ENCODE results near the gene FNDC3A. TPM values are rescaled to one million over a fixed set of nuclear protein-coding genes. Genes with fewer than 3 reads are reported as not detected.

Gene FNDC3A
- 100 to 1,000 TPM in 1 of 4 donors, 10 to 100 TPM in 3; 31.3 to 129 (median 69.9) TPM for total RNA-seq

DNA sequence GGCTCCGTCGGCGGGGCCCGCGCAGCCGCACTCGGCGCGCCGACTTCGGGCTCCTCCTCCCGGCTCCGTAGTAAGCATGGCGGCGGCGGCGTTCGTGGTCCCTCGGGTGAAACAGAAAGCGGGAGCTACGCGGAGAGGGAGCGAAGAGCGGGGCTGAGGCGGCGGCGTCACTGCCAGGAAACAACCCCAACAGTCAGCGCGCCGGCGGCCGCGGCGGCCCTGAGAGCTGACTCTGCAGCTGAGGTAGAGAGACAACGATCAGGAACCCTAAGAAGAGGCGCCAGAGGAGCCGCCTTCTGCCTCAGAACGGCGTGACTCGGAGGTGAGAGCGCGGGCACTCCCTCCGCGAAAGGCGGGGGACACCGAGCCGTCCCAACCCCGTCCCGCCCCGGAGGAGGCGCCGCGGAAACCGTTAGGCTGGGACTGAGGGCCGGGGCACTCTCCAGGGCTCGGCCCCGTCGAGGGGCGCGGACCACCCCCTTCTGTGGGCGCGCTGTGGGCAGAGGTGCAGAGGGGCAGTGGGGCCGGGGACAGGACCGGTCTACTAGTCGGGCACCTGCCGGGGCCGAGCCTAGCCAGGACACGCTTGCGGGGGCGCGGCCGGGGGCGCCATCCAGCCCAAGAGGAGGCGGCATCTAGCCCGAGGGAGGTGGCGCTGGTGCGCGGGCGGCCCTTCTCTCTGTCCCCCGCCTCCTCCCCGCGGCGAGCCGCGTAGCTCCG lies at the start of gene FNDC3A:
Gene FNDC3A, plus strand, starts transcription at position 57 of the 720 bp plus-strand sequence. CDS start 30,279 bp downstream, outside the sequence.
- no peak for TF ChIP-seq CTCF (IDR thresholded peaks at IDR 0.05)
- TF ChIP-seq POLR2A (IDR thresholded peaks at IDR 0.05), result peak; percentile 60 to 61
- DNase-seq, result peak; percentile 80 to 85
- H3K4me1 ChIP-seq, result no peaks in the 10 kb centered on the region
- intact Hi-C loops (cut with DNase I; ENCODE audit: low total_unique reads), result no loop called here
- no peaks in the 10 kb centered on the region for H3K27me3 ChIP-seq
- peak within 1 kb of the TSS; percentile 99 to 100 for H3K27ac ChIP-seq
- H3K36me3 ChIP-seq, result no peaks in the 10 kb centered on the region
- no peaks in the 10 kb centered on the region for H3K9me3 ChIP-seq
- peak within 1 kb of the TSS; percentile 64 to 81 for H3K4me3 ChIP-seq

DNA sequence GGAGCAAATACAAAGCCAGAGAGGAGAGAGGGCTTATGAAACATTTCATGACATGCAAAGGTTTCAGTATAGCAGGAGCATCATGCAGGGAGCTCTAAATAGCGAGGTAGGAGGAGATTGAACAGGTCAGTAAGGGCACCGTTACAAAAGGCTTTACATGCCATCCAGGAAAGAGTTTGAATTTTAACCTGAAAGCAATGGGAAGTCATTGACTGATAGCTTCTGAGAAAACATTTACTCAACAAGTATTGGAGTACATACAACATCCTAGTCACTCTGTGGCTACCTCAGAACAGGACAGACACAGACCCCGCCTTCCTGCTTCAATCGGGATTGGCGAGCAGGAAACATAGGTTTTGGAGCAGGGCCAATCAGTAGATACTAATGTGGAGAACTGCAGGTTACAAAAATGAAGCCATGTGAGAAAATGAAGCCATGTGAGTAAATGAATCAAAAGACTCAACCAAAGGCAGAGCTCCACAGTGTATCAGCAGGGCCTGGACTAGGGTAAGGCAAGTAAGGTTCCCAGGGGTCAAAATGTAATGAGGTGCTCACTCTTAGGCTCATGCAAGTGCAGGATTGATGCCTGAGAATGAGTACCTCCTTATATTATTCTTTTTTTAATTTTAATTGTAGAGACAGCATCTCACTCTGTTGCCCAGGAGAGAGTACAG lies 46.8 kb upstream of the FNDC3A start:
- no peak for DNase-seq
- no peak for TF ChIP-seq POLR2A (IDR thresholded peaks at IDR 0.05)
- no peak for TF ChIP-seq CTCF (IDR thresholded peaks at IDR 0.05)
- H3K27ac ChIP-seq, result no peak overlapping the region

DNA sequence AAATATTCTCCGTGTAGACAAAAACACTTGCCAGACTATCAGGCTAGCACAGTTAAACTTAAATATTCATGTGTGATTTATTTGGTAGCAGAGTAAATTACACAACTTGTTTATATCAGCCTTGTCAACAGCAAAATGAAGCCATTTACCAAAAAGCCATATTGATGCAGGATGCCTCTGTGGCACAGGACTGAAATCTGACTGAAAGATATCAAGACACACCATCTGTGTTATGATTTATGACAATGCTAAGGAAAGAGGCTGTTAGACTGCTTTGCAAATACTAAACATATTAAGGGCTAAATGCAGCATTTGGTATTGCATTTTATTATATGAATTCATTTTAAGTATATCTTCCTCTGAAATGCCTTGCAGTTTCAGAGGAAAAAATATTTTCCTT lies 44.8 kb upstream of the FNDC3A start:
- Histone ChIP-seq H3K4me1 (no peaks in the 10 kb centered on the region), H3K27ac (no peak overlapping the region), H3K4me3 (no peak overlapping the region), H3K27me3 (no peaks in the 10 kb centered on the region), H3K9me3 (no peaks in the 10 kb centered on the region), H3K36me3 (no peaks in the 10 kb centered on the region)
- no peak for TF ChIP-seq CTCF (IDR thresholded peaks at IDR 0.05)
- TF ChIP-seq POLR2A (IDR thresholded peaks at IDR 0.05), result no peak
- no peak for DNase-seq
- intact Hi-C loops (cut with DNase I; ENCODE audit: low total_unique reads), result no loop called here

More for the DNA sequence above, 46.8 kb upstream of the FNDC3A start:
- no peaks in the 10 kb centered on the region for H3K9me3 ChIP-seq
- H3K4me1 ChIP-seq, result no peaks in the 10 kb centered on the region
- no peaks in the 10 kb centered on the region for H3K36me3 ChIP-seq
- intact Hi-C loops (cut with DNase I; ENCODE audit: low total_unique reads), result no loop called here
- no peaks in the 10 kb centered on the region for H3K27me3 ChIP-seq
- no peak overlapping the region for H3K4me3 ChIP-seq

GRCh38 chr13:48938308-48938943 lies 37.3 kb upstream of the FNDC3A start:
- H3K27me3 ChIP-seq, result no peaks in the 10 kb centered on the region
- H3K36me3 ChIP-seq, result no peaks in the 10 kb centered on the region
- no peak overlapping the region for H3K27ac ChIP-seq
- intact Hi-C loops (cut with DNase I; ENCODE audit: low total_unique reads), result no loop called here
- H3K9me3 ChIP-seq, result no peaks in the 10 kb centered on the region
- no peaks in the 10 kb centered on the region for H3K4me1 ChIP-seq
- H3K4me3 ChIP-seq, result no peak overlapping the region
- TF ChIP-seq POLR2A (IDR thresholded peaks at IDR 0.05) (no peak), CTCF (IDR thresholded peaks at IDR 0.05) (no peak)
- DNase-seq, result no peak

GRCh38 chr13:48939728-48940127 lies 36.0 kb upstream of the FNDC3A start:
- TF ChIP-seq POLR2A (IDR thresholded peaks at IDR 0.05) (no peak), CTCF (IDR thresholded peaks at IDR 0.05) (no peak)
- DNase-seq, result no peak
- Histone ChIP-seq H3K9me3 (no peaks in the 10 kb centered on the region), H3K27me3 (no peaks in the 10 kb centered on the region), H3K4me1 (no peaks in the 10 kb centered on the region), H3K4me3 (no peak overlapping the region), H3K36me3 (no peaks in the 10 kb centered on the region), H3K27ac (no peak overlapping the region)
- intact Hi-C loops (cut with DNase I; ENCODE audit: low total_unique reads), result no loop called here
